GM10248 (cell line): ENCODE measurements around the gene ZBED1.

Experiments used
- CTCF ChIA-PET: fragments of 300-600 bp; sonication (Branson Sonifier 250); formaldehyde crosslinking; extraction: SDS; loops from one replicate; lab custom pipeline; 2021; ENCODE audit warnings: antibody characterized with exemption; lab: Yijun Ruan, JAX
- POLR2A ChIA-PET: fragments of 350-650 bp; sonication (Branson Sonifier 250); formaldehyde crosslinking; extraction: SDS; loops from one replicate; lab custom pipeline; 2020; ENCODE audit warnings: antibody characterized with exemption; lab: Yijun Ruan, JAX
- DNase-seq: peaks from one replicate; pipeline ENCODE4 v3.0.0; 2012; ENCODE audit errors: extremely low spot score
- CTCF ChIP-seq: IDR thresholded peaks from 2 replicates; pipeline ENCODE4 v1.5.1; 2012; ENCODE audit warnings: mild to moderate bottlenecking, low read depth; ENCODE audit errors: extremely low read depth, missing control alignments, control extremely low read depth

The ZBED1 gene

DNA sequence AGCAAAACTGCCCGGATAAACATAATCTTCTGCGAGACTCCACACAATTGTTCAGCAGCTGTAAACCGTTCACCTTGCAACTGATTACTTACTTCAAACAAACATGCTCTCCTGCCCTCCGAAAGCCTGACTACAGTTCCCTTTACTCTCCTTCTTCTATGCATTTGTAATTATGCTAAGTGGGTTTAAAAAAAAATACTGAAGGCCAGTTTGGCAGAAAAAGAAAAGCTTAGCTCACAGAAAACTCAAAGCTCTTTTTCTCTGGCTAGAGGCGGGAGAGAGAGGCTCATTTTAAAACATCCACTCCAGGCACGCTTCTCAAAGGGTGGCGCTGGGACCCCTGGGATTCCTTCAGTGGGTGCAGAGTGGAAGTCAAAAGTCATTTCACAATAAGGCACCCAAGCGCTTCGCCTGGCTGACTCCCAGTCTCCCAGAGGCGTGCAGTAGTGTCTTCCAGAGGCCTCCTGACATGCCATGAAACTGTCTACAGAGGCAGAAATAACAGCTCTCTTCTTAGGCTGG, 1.9 kb downstream of the ZBED1 start:
- DNase-seq = no peak
- POLR2A ChIA-PET = no interaction called here
- CTCF ChIA-PET = no interaction called here
- TF ChIP-seq CTCF = no peak

GRCh38 chrX:2497961-2498780, 2.6 kb downstream of the ZBED1 start:
- no peak for DNase-seq

GRCh38 chrX:2495595-2495994, 5.2 kb downstream of the ZBED1 start:
- ChIA-PET POLR2A (no interaction called here), CTCF (no interaction called here)
- TF ChIP-seq CTCF = no peak
- no peak for DNase-seq

More at GRCh38 chrX:2497961-2498780, 2.6 kb downstream of the ZBED1 start:
- CTCF ChIA-PET = no interaction called here
- TF ChIP-seq CTCF = no peak
- POLR2A ChIA-PET = no interaction called here

GRCh38 chrX:2492531-2493218, 8.1 kb downstream of the ZBED1 start:
- POLR2A ChIA-PET = no interaction called here
- CTCF ChIA-PET = no interaction called here
- no peak for TF ChIP-seq CTCF
- no peak for DNase-seq

- no peak for TF ChIP-seq CTCF
- ChIA-PET CTCF (no interaction called here), POLR2A (no interaction called here)
- DNase-seq = no peak
These were observed 10.1 kb downstream of the ZBED1 start for GRCh38 chrX:2490634-2491033.

DNA sequence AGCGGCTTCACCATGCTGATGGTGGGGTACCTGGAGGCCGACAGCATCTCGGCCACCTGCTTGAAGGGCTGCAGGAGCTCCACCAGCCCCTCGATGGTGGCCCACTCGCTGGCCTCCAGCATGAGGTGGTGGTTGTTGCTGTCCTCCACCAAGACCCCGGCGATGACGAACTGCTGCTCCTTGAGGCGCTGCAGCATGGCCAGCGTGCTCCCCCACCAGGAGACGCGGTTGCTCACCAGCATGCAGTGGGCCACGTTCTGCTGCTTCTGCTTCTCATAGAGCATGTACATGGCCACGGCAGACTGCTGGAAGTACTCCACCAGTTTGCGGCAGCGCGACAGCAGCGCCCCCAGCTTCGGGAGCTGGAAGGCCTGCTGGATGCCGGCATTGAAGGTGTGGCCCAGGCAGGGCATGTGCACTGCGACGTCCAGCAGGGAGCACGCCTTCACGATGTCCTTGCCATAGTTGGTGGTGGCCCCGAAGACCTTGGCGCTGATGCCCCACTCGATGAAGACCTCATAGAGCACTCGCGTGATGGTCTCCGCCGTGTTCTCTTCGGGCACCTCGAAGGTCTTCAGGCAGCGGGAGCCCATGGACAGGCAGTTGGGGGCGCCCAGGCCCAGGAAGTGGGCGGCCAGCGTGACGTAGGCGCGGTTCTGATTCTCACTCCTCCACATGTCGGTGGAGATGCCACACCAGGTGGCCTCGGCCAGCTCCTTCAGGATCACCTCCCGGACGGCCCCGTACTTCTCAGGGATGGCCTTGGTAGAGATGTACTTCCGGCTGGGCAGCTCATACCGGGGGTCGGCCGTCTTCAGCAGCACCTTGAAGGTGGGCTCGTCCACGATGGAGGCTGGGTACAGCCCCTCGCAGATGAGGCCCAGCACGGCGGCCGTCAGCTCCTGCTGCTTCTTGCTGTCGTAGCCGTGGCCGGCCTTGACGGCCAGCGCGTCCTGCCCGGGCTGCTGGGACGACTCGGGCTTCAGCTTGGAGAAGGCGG, 11.0 kb downstream of the ZBED1 start:
- DNase-seq = no peak
- CTCF ChIA-PET = no interaction called here
- no peak for TF ChIP-seq CTCF
- POLR2A ChIA-PET = no interaction called here
